GM23248 (cell line): ENCODE results near the gene DPY19L1.
"Not testable (repeated sequence)": the region's sequence is repeated elsewhere in the genome, so short reads cannot be mapped to it uniquely, and the experiment has no call there.

Experiments
- EZH2 ChIP-seq: fragments of 200-600 bp; sonication (generic); IDR thresholded peaks from 2 replicates; pipeline ENCODE4 v1.6.1; 2018; ENCODE audit warnings: antibody characterized with exemption, mild to moderate bottlenecking; ENCODE audit not compliant: insufficient read depth, poor library complexity, severe bottlenecking
- EZH2phosphoT487 ChIP-seq: fragments of 200-600 bp; sonication (generic); IDR thresholded peaks from 2 replicates; pipeline ENCODE4 v1.6.1; 2018; ENCODE audit warnings: antibody characterized with exemption, moderate library complexity, mild to moderate bottlenecking, low read depth; ENCODE audit not compliant: insufficient read depth

GRCh38 chr7:34906266-34906850, 130.9 kb downstream of the DPY19L1 start:
- TF ChIP-seq EZH2phosphoT487, EZH2: not testable (repeated sequence)
